HG03521 (cell line): ENCODE measurements around the gene HAUS8.

Source experiments
- ATAC-seq: cut with Tn5 transposase; IDR thresholded peaks from one replicate; pipeline ENCODE4 v1.9.1; 2021; ENCODE audit warnings: mild to moderate bottlenecking, moderate library complexity; ENCODE audit not compliant: unreplicated experiment

HAUS8 gene

DNA sequence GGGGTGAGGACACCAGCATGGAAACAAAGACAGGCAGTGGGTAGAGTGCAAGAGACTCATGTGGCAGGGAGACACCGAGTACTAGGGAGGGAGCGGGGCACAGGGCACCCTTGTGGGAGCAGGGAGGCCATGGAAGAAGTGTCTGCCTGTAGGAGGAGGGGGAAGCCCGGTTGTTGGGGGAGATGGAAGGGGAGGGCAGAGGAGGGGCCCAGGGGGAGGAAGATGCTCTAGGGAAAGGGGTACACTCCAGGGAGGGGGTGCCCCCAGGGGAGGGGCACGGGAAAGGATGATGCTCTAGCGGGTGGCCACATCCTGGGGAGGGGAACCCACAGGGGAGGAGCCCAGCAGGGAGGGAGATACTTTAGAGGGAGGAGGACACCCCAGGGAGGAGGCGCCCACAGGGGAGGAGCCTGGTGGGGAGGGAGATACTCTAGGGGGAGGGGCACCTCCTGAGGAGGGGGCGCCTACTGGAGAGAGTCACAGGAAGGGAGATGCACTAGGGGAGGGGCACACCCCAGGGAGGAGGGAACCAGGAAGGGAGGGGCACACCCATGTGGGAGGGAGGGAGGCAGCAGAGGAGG is 73.6 kb downstream of the HAUS8 start:
- ATAC-seq, result no peak
